GM19351 (cell line): ENCODE data around the gene RECQL.
"Not testable (repeated sequence)": the region's sequence is repeated elsewhere in the genome, so short reads cannot be mapped to it uniquely, and the experiment has no call there.

Source experiments
- ATAC-seq: cut with Tn5 transposase; IDR thresholded peaks from one replicate; pipeline ENCODE4 v1.9.1; 2021; ENCODE audit warnings: mild to moderate bottlenecking, moderate library complexity; ENCODE audit not compliant: unreplicated experiment

The RECQL gene

DNA sequence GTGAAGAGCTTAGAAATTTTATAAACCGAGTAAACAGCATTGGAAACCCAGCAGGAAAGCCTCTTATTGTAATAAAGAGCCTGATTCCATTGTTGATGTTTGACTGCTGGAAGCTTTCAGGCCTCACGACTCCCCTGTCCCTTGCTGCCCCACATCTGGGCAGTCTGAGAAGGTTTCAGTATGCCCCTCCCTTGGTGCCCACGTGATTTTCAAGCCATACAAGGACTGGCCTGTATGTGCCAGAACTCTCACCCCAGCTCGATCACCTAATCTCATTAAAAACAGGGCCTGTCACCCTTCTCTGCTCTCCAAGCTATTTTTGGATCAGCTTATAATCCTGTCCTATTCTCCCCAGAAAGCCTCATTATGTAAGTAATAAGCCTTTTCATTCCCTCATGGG lies 71.4 kb downstream of the RECQL start:
- no peak for ATAC-seq

DNA sequence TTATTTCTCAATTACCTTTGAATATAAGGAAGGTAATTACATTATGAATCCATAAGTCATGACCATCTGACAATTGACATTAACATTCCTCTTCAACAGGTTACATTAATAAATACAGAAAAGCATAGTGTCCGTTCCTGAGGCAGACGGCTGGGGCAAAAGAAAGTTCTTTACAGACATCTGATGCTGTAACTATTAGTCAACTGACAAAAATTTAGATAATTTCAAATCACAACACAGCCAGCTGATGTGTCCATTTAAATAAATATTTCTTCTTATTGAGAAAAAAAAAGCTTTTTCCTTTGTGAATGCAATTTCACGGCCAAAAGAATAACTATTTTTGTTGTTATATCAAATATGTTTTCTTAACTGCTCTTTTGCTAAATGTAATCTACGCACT lies 73.2 kb downstream of the RECQL start:
- ATAC-seq, result no peak

DNA sequence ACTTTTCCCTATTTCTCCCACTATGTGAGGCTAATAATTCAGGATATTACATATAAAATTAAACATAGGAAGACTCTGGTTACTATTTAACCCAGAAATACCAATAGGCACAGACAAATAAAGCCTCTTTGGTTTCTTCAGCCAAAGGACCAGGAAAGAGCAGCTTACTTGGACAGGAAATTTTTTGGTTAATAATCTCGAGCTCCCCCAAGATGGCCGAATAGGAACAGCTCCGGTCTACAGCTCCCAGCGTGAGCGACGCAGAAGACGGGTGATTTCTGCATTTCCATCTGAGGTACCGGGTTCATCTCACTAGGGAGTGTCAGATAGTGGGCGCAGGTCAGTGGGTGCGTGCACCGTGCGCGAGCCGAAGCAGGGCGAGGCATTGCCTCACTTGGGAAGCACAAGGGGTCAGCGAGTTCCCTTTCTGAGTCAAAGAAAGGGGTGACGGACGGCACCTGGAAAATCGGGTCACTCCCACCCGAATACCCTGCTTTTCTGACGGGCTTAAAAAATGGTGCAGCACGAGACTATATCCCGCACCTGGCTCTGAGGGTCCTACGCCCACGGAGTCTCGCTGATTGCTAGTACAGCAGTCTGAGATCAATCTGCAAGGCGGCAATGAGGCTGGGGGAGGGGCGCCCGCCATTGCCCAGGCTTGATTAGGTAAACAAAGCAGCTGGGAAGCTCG lies 82.3 kb downstream of the RECQL start:
- ATAC-seq, result not testable (repeated sequence)
